Fibroblast of skin of left quadriceps (primary cell): ENCODE measurements around the gene SLC35F4.

ENCODE experiments used
- DNase-seq, 2 experiments: peaks; one replicate each; pipeline ENCODE4 v3.0.0-alpha.2; 2013; ENCODE audit warnings: low read depth in 2 of 2

The SLC35F4 gene

DNA sequence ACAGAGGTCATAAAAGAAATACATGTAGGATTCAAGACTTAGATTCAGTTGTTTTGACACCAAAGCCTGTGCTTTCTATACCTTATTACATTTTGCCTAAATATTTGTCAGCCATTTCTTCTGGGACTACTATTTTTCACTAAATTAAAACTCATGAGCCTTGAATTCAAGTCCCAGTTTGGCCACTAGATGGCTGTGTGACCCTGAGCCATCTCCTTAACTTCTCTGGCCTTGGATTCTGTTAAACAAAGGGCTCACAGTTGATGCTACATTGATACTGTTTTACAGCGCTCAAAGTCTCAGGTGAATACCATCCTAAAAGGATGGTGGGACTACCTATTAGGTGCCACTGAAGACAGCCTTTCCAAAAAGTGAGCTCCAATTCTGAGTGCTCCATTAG, 332.7 kb downstream of the SLC35F4 start:
- DNase-seq: peak; percentile 3 to 6

DNA sequence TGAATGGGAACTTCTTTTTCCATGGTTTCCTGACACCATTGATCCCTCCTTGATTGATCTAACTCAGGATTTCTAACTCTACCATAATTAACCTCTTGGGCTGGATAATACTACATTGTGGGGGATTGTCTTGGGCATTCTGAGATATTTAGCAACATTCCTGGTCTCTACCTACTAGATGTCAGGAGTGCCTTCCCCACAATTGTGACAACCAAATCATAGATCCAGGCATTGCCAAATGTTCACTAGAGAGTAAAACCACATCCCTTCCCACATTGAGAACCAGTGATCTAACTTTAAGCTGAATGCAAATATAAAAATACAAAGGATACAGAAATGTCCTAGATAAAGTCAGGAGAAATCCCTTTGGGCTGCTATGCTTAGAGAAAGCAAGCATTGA, 335.3 kb downstream of the SLC35F4 start:
- DNase-seq: no peak

- no peak for DNase-seq
These were observed 338.9 kb downstream of the SLC35F4 start for GRCh38 chr14:57526942-57527341.

DNA sequence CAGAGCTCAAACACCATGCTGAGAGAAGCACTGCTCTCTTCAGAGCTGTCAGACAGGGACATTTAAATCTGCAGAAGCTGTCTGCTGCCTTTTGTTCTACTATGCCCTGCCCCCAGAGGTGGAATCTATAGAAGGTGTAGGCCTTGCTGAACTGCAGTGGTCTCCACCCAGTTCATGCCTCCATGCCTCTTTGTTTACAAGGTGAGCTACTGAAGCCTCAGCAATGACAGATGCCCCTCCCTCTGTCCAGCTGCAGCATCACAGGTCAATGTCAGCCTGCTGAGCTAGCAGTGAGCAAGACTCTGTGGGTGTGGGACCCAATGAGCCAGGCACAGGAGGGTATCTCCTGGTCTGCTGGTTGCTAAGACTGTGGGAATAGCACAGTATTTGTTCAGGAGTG, 346.8 kb downstream of the SLC35F4 start:
- DNase-seq: no peak
